Epidermal melanocyte (primary cell): Measurements from ENCODE around the gene KCNJ6.
"Not testable (repeated sequence)": the region's sequence is repeated elsewhere in the genome, so short reads cannot be mapped to it uniquely, and the experiment has no call there.

Experiments
- DNase-seq: peaks from one replicate; pipeline ENCODE4 v3.0.0; 2011; ENCODE audit warnings: low spot score; ENCODE audit not compliant: insufficient read length

The KCNJ6 gene, protein sequence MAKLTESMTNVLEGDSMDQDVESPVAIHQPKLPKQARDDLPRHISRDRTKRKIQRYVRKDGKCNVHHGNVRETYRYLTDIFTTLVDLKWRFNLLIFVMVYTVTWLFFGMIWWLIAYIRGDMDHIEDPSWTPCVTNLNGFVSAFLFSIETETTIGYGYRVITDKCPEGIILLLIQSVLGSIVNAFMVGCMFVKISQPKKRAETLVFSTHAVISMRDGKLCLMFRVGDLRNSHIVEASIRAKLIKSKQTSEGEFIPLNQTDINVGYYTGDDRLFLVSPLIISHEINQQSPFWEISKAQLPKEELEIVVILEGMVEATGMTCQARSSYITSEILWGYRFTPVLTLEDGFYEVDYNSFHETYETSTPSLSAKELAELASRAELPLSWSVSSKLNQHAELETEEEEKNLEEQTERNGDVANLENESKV

DNA sequence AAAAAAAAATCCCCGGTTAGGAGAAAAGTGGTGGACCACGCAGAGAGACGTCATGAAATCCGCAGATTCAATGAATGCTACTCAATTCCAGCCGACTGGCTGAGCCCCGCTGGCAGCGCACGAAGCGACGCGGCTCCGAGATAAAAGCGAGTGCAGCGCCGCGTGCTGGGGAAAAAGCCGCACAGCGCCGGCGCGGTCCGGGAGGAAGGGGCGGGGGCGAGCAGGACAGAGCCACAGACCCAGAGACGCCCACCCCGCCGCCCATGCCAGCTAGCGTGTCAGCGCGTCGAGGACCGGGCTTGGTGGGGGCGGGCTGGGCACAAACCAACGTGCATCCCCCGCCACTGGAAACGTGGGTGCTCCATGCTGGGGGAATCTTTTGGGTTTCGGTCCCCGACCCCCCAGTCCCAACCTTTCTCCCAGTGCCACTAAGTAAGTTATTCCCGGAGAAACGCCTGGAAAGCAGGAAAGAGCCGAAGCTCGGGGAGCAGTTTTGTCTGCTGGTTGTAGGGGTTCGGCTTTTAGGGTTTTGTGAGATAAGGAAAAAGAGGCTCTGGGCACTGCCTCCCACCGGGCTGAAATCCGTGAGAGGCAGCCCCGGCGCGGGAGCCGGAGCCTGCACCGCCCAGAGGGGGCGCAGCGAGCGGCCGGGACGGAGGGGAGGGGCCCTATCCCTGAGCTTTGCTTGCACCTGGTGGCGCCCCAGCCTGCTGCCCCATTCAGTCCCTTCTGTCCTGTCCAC lies at the start of gene KCNJ6:
Gene KCNJ6 (minus strand): TSS at position 148 of the 742 bp plus-strand sequence. CDS start 75,775 bp downstream, outside the sequence.
- DNase-seq: no peak

DNA sequence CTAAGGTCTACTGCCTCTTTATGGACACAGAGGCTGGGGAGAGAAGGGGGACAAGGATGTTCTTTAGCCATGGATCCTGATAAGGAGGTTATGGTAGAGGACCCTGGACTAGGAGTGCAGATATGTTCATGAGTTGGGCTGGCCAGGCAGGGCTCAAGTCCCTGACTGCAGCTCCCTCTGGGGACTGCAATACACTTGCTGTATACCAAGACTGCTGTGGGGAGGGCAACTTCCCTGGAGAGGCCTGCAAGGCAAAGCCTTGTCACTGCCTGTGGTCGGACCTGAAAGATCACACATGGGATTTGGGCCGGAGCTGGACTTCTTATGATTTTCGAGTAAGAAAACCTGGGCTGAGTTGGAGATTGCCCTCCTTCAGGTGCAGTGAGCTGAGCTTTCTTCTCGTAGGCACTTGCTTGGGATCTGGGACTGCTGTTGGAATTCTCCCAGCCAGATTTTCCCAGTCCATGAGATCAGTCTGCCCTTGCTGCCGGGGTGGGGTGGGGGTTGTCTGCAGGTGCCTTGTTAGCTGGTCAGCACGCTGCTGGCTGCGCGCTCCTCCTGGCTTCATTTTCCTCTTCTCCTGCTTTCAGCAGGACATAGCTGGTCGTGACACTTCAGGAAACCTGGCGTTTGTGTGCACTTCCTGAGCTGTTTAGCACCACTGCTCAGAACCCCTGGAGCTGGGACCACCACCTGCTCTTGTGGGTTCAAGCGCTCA lies 49.0 kb upstream of the KCNJ6 start:
- no peak for DNase-seq

DNA sequence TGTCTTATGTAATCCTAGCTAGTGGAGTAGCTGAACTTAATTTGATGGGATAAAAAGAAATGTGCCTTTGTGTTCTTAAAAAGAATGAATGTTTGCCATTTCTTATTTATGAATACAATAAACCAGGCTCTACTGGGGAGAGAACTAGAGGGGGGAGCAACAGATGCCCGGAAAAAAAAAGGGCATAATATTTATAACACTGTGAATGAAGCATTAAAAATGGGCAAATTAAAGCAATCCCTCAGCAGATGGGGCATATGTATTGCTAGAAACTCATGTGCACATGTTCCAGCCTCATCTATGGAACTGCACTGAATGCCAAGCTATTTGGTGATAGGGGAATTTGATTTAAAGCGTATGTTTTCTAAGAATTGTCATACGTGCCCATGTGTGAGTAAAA lies 42.3 kb upstream of the KCNJ6 start:
- no peak for DNase-seq

DNA sequence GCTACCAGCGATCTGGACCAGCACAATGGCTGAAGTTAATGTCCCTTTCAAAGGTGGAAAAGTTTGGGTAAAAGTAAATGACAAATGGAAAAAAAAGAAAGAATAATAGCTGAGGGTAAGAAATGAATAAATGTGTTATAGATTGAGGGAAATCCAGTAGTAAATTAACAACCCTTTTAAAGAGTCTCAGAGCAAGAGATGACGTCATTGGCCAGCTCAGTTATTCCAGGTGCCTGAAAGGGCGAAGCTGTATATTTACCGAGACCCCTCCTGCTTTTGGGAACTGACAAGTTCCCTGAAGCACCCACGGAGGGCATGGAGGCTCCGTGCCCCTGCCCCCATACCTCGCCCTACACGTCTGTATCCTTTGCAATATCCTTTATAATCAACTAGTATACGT lies 40.5 kb upstream of the KCNJ6 start:
- no peak for DNase-seq

DNA sequence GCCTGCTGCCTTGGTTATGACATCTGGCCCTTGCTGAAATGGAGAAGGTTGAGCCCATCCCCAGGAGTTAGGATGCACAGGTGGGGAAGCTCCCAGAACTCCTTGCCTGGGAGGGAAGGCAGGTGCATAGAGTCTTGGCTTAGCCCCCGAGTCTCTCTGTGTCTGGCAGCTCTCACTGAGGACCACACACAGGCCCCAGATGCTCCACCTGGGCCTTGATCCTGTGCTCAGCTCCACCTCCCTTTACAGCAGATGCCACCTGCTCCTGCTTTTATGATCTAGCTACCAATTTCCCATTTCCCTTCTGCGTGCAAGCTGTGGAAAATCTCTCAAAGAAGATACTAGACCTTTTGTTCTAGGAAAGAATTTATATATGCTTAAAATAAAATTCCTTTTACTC lies 28.8 kb upstream of the KCNJ6 start:
- DNase-seq: no peak

DNA sequence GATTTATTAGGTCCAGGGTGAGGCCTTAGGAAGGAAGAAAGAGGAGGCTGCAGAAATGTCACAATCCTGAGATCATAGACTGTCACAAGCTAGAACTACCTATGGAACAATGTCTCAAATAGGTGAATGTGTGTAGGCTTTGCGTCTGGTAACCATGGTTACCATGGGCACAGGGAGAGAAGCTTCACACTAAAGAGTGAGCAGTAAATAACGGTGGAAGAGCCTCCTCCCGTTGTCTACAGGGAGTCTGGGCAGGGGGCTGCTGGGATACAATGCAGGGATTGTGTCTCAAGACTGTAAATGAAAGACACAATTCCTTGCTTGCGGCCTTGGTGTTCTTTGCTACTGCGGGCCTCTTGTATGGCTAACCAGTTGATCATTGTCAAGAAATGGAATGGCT lies 28.2 kb upstream of the KCNJ6 start:
- DNase-seq: no peak

DNA sequence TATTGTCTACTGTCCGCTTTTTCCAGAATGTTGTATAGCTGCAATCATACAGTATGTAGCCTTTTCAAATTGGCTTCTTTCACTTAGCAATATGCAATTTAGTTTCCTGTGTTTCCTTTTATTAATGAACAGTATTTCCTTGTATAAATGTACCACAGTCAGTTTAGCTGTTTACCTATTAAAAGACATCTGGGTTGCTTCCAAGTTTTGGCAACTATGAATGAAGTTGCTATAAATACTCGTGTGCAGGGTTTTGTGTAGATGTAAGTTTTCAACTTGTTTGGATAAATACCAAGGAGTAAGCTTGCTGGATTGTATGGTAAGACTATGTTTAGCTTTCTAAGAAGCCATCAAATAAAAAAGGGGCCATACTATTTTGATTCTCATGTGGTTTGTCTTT lies 24.4 kb upstream of the KCNJ6 start:
- DNase-seq: no peak

DNA sequence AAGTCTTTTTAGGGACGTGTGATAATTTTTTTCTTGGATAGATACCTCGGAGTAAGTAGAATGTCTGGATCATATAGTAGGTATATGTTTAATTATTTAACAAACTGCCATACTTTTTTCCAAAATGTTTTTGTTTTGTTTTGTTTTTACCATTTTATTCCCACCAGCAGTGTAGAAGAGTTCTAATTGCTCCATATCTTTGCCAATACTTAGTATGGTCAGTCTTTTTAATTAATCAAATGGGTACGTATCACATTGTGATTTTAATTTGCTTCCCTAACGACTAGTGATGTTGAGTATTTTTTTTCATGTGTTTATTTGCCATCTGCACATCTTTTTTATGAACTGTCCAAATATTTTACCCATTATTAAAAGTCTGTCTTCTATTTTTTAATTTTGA lies 23.6 kb upstream of the KCNJ6 start:
- no peak for DNase-seq

DNA sequence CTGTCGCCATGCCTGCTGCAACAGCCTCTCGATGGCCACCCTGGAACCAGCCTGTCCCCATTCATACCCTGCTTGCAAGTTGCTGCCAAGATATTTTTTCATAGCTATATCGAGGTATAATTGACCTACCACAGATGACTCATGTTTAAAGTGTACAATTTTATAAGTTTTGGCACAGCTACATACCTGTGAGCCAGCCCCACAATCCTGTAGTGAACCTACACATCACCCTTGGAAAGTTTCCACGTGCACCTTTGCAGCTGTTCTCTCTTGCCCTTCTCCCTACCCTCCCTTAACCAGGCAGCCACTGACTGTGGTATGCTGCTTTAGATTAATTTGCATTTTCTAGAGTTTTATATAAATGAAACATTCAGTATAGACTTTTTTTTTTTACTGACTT lies 23.0 kb upstream of the KCNJ6 start:
- DNase-seq: no peak

DNA sequence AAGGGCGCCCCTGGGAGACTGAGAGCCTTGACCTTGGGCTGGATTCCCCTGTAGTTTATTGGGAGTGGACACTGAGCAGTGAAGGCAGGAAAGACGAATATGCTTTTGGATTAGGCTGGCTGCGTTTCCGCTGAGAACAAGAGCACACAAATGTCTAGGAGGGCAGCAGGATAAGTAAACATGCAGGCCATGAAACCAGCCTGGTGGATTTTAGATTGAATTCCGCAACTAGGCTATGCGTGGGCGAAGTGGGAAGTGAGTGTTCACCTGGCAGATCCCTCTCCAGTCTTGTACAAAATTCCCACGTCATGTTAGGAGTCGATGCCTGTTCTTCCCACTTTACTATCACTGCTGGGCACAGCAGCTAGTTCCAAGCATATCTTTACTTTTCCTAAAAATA lies 21.4 kb upstream of the KCNJ6 start:
- DNase-seq: no peak

DNA sequence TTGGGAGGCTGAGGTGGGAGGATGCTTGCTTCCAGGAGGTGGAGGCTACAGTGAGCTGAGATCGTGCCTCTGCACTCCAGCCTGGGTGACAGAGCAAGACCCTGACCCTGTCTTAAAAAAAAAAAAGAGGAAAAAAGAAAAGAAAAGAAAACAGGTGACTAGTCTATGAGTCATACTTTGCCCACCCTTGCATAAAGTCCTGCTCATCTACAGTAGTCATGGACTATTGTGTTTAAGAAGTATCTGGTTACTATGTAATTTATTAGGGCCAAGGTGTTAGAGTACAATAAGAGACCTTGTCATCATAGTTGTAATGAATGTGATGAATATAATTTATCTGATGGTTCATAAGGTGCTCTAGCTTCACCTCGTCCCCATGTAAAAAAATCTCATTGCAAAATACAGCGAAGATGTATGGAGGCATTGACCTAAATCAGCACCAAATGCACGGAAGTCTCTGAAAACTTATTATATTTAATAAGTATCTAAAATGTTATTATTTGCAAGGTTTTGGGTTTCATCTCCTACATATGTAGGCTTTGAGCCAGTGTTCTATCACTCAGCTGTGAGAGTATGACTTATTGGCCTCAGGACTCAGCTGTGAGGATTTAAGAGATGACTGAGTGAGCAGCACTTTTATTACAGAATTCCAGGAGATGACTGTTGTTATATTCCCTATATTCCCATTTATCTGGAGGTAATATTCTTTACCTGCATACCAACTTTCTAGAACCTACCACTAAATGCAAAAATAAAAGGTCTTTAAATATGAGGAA lies 19.9 kb upstream of the KCNJ6 start:
- DNase-seq: no peak

DNA sequence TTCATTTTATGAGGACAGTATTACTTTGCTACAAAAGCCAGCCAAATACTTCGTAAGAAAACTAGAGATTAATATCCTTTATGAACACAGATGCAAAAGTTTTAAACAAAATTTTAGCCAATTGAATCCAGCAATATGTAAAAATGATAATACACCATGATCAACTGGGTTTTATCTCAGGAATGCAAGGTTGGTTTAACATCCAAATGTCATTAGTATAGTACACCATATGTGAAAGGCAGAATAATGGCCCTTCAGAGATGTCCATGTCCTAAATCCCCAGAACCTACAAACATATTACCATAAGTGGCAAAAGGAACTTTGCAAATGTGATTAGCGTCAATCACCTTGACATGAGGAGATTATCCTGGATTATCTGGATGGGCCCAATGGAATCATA lies 16.7 kb upstream of the KCNJ6 start:
- DNase-seq: no peak

DNA sequence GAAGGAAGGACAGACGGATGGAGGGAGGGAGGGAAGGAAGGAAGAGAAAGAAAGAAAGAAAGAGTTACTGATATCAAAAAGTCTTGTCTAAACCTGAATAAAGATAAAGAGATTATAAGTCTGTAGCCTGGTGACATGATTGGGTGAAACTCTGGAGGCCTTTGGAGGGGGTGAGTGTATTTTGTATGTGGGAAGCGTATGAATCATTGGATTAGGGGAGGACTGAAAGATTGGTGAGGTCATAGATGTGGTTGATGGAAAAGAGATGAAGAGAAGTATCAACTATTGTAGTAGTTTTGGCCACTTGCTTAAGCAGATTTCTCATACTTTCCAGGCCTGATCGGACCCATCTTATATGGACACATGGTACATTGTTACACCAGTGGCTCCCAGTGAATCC lies 11.5 kb upstream of the KCNJ6 start:
- no peak for DNase-seq

DNA sequence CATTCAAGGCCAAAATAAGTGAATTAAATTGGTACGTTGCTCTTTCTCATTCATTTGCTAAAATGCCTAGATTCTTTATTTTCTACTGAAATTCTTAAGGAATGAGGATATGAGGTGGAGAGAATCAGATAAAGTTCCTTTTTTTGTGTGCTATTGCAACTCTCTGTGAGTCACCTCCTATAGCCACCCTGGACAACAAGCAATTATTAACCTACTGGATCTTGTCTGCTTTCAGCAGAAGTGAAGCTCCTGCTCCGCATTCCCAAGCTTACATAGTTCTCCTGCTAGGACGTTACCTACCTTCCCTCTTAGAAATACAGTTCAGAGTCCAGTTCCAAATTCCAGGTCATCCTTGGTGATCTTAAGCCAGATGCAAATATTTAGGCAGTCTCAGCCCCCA lies 4.8 kb upstream of the KCNJ6 start:
- DNase-seq: no peak

DNA sequence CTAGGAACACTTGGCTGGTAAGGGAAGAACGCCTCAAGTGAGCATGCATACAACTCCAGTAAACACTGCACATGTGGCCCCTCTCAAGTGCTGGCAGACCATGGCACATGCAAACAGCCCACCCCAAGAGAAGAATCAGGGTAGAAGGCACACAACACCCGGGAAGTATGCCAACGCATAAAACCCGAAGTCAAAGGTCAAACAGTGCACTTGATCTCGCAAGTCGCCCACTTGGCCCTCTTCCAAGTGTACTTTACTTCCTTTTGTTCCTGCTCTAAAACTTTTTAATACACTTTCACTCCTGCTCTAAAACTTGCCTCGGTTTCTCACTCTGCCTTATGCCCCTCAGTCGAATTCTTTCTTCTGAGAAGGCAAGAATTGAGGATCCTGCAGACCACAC lies 4.0 kb upstream of the KCNJ6 start:
- DNase-seq: not testable (repeated sequence)

DNA sequence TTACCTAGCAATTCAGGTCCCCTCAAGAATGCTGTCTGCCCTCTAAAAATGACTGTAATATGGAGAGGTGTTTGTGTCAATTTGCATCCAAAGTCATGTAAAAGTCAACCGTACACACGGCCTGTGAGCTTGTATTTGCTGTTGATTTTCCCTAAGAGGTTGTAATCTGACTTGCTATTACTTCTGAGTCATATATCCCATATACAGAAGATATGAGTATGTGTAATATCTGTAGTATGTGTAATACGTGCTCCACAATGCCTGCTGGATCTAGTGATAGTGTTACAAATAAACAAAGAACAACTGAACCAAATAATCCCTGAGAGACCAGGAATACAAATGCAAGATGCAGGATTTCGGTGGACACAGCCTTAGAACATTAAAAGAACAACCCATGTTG lies 1.4 kb upstream of the KCNJ6 start:
- DNase-seq: no peak

DNA sequence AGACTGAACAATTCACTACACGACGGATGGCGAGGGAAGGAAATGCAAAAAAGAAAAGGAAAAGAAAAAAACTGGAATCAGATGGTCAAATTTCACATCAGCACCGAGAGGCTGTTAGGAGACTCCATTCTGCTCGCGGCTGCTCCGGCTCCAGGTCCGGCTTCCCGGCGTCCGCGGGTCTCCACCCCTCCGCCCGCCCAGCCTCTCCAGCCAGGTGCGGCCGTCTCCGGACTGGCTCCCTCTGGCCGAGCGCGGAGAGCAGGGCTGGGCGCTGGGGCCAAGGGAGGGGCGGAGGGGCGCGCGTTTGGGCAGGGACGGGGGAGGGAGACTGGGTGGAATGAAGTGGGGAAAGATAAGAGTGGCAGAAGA lies 332 bp downstream of the KCNJ6 start:
- DNase-seq: no peak

DNA sequence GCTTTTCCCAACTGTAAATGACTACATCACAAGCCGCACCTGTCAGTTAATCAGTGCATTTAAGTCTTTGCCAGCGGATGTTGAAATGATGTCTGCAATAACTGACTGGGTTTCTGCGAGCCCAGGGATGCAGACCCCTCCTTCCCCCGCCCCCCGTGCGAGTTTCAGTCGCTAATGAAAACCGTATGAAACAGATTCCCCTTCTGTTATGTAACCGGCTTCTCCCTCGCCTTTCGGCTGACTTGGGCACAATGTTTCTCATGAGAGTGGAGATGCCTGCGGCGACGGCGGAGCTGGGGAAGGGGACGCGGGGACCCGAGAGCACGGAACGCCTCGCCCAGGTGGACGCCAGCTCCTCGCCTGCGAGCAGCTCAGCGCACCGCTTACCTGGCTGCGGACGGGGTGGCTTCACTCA lies 753 bp downstream of the KCNJ6 start:
- DNase-seq: no peak

DNA sequence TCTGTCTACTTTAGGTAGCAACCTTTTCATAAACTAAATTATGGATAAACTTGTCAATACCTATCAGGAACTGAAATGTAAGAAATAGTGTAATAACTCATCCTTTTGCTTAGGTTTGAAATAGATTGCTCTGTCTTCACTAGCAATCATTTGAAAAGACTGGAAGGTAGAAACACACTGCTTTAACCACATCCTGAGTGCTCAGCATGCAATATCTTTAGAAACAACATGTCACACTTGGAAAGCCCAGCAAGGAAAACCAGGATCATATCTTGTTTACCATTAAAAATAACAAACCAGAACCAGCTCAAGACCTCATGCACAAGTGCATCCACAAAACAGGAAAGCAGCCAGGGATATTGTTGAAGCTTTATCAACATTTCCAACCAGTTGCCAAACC lies 3.6 kb downstream of the KCNJ6 start:
- no peak for DNase-seq

DNA sequence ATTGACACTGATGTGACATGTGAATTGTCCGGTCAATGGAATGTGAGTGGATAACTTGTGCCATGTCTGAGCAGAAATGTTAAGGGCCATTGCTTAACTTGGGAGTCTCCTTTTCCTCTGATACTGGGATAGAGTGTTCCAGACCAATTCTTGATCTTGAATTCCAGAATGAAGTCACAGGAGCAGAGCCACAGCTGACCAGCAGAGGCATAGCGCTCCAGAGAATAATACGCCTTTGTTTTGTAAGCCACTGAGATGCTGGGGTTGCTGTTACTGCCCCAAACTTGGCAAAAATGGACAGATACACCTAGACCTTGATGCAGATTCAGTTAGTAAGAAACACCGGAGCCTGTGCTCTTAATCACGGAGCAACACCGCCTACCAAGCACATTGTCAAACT lies 6.3 kb downstream of the KCNJ6 start:
- DNase-seq: no peak

DNA sequence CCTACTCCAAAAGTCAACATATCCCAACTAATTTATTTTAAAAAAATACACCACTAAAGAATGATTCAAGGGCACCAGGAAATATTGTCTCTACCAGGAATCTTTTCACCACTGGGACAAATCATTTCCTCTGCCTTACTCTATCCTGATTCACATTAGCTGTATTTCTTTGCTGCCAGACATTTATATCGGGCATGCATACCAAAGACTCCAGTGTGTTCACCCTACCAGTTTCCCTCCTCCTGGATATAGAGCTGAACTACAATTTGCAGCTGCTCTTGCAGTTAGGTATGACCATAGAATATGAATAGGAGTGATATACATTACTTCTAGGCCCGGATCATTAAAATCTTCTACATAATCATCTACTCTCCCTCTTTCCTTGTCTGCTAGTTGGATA lies 7.6 kb downstream of the KCNJ6 start:
- no peak for DNase-seq

DNA sequence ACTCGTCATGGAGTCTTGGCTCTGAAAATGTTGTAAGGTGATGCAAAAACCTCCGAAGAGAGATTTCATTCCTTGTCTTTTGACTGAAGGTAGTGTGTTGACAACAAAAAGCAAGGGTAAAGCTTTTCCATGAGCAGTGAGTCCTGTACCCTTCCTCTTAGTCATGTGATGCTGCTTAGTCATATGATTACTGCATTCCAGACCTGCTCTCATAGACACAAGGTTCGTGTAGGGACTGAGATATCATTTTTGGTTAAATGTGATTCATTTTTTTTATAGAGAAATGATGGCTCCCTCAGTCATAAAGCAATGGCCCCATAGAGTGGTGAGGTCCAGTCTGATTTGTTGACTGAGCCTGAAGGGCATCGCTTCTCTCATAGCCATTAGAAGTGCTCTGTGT lies 9.2 kb downstream of the KCNJ6 start:
- DNase-seq: no peak
